NB4 (cell line): ENCODE results near the gene ILF2.

Source experiments
- CTCF ChIP-seq: IDR thresholded peaks from one replicate; pipeline ENCODE4 v1.5.1; 2012; ENCODE audit warnings: low read depth, low read length
- MYC ChIP-seq: IDR thresholded peaks from 2 replicates; pipeline ENCODE4 v1.6.1; 2011; ENCODE audit warnings: low read depth, low read length
- POLR2A ChIP-seq: IDR thresholded peaks from 2 replicates; pipeline ENCODE4 v1.6.1; 2011; ENCODE audit warnings: mild to moderate bottlenecking; ENCODE audit not compliant: insufficient read length; ENCODE audit errors: extremely low read depth

- TF ChIP-seq CTCF, result no peak
- TF ChIP-seq POLR2A, result no peak
- no peak for TF ChIP-seq MYC
These were observed 19.0 kb downstream of the ILF2 start for GRCh38 chr1:153651771-153652170.
